SK-N-SH treated with all-trans-retinoic acid at 6 μM for 48 hours (cell line): ENCODE results near the gene FKBP11.

Experiments
- CSDC2 ChIP-seq: fragments of 250-450 bp; sonication (Bioruptor Pico); IDR thresholded peaks from 2 replicates; pipeline ENCODE4 v1.5.0; 2020; ENCODE audit warnings: mild to moderate bottlenecking, moderate library complexity
- ESRRG ChIP-seq: fragments of 250-450 bp; sonication (Bioruptor Pico); IDR thresholded peaks from 2 replicates; pipeline ENCODE4 v1.6.1; 2021; ENCODE audit warnings: mild to moderate bottlenecking
- GLIS3 ChIP-seq: fragments of 250-450 bp; sonication (Bioruptor Pico); IDR thresholded peaks from 2 replicates; pipeline ENCODE4 v1.5.0; 2020; ENCODE audit warnings: mild to moderate bottlenecking, moderate library complexity
- PPARA ChIP-seq: fragments of 250-450 bp; sonication (Bioruptor Pico); IDR thresholded peaks from 2 replicates; pipeline ENCODE4 v1.5.0; 2020; ENCODE audit warnings: mild to moderate bottlenecking, borderline replicate concordance
- RARB ChIP-seq: fragments of 250-450 bp; sonication (Bioruptor Pico); IDR thresholded peaks from 2 replicates; pipeline ENCODE4 v1.8.0; 2021; ENCODE audit warnings: mild to moderate bottlenecking, moderate library complexity
- TOX ChIP-seq: fragments of 250-450 bp; sonication (Bioruptor Pico); IDR thresholded peaks from 2 replicates; pipeline ENCODE4 v1.8.0; 2021; ENCODE audit warnings: mild to moderate bottlenecking, moderate library complexity, borderline replicate concordance
- ZC3H10 ChIP-seq: fragments of 250-450 bp; sonication (Bioruptor Pico); IDR thresholded peaks from 2 replicates; pipeline ENCODE4 v1.5.1; 2021; ENCODE audit warnings: mild to moderate bottlenecking, moderate library complexity
- ZFP3 ChIP-seq: fragments of 250-450 bp; sonication (Bioruptor Pico); IDR thresholded peaks from 2 replicates; pipeline ENCODE4 v1.5.0; 2020; ENCODE audit warnings: mild to moderate bottlenecking, moderate library complexity
- TF ChIP-seq, protein P1 (sequence below): fragments of 250-450 bp; sonication (Bioruptor Pico); IDR thresholded peaks from 2 replicates; pipeline ENCODE4 v1.8.0; 2020; ENCODE audit warnings: mild to moderate bottlenecking, moderate library complexity, borderline replicate concordance
- TF ChIP-seq, protein P2 (sequence below): fragments of 250-450 bp; sonication (Bioruptor Pico); IDR thresholded peaks from 2 replicates; pipeline ENCODE4 v1.5.1; 2021; ENCODE audit warnings: mild to moderate bottlenecking, moderate library complexity
- TF ChIP-seq, protein P3 (sequence below): fragments of 250-450 bp; sonication (Bioruptor Pico); IDR thresholded peaks from 2 replicates; pipeline ENCODE4 v1.5.0; 2020; ENCODE audit warnings: mild to moderate bottlenecking, moderate library complexity
- TF ChIP-seq, protein P4 (sequence below): fragments of 250-450 bp; sonication (Bioruptor Pico); IDR thresholded peaks from 2 replicates; pipeline ENCODE4 v1.8.0; 2021; ENCODE audit warnings: low read depth, mild to moderate bottlenecking, moderate library complexity, borderline replicate concordance
- TF ChIP-seq, protein P5 (sequence below): fragments of 250-450 bp; sonication (Bioruptor Pico); IDR thresholded peaks from 2 replicates; pipeline ENCODE4 v1.5.1; 2020; ENCODE audit warnings: low read depth, mild to moderate bottlenecking, moderate library complexity

DNA sequence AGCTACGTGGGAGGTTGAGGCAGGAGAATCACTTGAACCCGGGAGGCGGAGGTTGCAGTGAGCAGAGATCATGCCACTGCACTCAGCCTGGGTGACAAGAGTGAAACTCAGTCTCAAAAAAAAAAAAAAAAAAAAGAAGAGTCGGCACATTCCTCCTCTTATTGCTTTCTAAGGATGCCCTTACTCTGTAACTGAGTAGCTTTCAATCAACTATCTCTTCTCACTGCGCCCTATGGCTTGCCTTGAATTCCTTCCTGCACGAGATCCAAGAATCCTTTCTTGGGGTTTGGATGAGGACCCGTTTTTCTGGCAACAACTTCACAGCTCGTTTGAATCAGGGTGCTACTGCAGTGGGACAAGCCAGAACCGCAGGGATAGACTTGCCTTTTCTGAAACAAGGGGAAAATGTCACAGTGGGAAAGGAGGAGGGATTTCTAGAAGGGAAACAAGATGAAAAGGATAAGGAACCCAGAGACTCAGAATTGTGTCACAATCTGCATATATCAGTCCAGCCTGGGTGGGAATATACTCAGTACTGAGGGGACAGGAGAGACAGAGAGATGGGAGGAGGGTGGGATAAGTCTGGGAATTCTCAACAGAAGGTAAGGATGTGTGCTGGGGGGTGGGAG, 43.5 kb downstream of the FKBP11 start:
- TF ChIP-seq, protein P1, sequence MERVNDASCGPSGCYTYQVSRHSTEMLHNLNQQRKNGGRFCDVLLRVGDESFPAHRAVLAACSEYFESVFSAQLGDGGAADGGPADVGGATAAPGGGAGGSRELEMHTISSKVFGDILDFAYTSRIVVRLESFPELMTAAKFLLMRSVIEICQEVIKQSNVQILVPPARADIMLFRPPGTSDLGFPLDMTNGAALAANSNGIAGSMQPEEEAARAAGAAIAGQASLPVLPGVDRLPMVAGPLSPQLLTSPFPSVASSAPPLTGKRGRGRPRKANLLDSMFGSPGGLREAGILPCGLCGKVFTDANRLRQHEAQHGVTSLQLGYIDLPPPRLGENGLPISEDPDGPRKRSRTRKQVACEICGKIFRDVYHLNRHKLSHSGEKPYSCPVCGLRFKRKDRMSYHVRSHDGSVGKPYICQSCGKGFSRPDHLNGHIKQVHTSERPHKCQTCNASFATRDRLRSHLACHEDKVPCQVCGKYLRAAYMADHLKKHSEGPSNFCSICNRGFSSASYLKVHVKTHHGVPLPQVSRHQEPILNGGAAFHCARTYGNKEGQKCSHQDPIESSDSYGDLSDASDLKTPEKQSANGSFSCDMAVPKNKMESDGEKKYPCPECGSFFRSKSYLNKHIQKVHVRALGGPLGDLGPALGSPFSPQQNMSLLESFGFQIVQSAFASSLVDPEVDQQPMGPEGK (CRISPR knock-in tag), result no peak
- TF ChIP-seq RARB (CRISPR knock-in tag), result no peak
- TF ChIP-seq PPARA, result no peak
- no peak for TF ChIP-seq TOX
- TF ChIP-seq, protein P2, sequence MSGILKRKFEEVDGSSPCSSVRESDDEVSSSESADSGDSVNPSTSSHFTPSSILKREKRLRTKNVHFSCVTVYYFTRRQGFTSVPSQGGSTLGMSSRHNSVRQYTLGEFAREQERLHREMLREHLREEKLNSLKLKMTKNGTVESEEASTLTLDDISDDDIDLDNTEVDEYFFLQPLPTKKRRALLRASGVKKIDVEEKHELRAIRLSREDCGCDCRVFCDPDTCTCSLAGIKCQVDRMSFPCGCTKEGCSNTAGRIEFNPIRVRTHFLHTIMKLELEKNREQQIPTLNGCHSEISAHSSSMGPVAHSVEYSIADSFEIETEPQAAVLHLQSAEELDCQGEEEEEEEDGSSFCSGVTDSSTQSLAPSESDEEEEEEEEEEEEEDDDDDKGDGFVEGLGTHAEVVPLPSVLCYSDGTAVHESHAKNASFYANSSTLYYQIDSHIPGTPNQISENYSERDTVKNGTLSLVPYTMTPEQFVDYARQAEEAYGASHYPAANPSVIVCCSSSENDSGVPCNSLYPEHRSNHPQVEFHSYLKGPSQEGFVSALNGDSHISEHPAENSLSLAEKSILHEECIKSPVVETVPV (CRISPR knock-in tag), result no peak
- no peak for TF ChIP-seq GLIS3
- TF ChIP-seq, protein P3, sequence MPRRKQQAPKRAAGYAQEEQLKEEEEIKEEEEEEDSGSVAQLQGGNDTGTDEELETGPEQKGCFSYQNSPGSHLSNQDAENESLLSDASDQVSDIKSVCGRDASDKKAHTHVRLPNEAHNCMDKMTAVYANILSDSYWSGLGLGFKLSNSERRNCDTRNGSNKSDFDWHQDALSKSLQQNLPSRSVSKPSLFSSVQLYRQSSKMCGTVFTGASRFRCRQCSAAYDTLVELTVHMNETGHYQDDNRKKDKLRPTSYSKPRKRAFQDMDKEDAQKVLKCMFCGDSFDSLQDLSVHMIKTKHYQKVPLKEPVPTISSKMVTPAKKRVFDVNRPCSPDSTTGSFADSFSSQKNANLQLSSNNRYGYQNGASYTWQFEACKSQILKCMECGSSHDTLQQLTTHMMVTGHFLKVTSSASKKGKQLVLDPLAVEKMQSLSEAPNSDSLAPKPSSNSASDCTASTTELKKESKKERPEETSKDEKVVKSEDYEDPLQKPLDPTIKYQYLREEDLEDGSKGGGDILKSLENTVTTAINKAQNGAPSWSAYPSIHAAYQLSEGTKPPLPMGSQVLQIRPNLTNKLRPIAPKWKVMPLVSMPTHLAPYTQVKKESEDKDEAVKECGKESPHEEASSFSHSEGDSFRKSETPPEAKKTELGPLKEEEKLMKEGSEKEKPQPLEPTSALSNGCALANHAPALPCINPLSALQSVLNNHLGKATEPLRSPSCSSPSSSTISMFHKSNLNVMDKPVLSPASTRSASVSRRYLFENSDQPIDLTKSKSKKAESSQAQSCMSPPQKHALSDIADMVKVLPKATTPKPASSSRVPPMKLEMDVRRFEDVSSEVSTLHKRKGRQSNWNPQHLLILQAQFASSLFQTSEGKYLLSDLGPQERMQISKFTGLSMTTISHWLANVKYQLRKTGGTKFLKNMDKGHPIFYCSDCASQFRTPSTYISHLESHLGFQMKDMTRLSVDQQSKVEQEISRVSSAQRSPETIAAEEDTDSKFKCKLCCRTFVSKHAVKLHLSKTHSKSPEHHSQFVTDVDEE (CRISPR knock-in tag), result no peak
- TF ChIP-seq ESRRG, result no peak
- TF ChIP-seq, protein P4, sequence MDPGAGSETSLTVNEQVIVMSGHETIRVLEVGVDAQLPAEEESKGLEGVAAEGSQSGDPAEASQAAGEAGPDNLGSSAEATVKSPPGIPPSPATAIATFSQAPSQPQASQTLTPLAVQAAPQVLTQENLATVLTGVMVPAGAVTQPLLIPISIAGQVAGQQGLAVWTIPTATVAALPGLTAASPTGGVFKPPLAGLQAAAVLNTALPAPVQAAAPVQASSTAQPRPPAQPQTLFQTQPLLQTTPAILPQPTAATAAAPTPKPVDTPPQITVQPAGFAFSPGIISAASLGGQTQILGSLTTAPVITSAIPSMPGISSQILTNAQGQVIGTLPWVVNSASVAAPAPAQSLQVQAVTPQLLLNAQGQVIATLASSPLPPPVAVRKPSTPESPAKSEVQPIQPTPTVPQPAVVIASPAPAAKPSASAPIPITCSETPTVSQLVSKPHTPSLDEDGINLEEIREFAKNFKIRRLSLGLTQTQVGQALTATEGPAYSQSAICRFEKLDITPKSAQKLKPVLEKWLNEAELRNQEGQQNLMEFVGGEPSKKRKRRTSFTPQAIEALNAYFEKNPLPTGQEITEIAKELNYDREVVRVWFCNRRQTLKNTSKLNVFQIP (CRISPR knock-in tag), result no peak
- TF ChIP-seq, protein P5, sequence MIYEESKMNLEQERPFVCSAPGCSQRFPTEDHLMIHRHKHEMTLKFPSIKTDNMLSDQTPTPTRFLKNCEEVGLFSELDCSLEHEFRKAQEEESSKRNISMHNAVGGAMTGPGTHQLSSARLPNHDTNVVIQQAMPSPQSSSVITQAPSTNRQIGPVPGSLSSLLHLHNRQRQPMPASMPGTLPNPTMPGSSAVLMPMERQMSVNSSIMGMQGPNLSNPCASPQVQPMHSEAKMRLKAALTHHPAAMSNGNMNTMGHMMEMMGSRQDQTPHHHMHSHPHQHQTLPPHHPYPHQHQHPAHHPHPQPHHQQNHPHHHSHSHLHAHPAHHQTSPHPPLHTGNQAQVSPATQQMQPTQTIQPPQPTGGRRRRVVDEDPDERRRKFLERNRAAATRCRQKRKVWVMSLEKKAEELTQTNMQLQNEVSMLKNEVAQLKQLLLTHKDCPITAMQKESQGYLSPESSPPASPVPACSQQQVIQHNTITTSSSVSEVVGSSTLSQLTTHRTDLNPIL, result no peak
- no peak for TF ChIP-seq ZFP3 (CRISPR knock-in tag)
- no peak for TF ChIP-seq ZC3H10
- TF ChIP-seq CSDC2, result no peak
